OCI-LY1 (cell line): ENCODE data around the gene NAAA.

Experiments
- CTCF ChIP-seq: fragments of 200-600 bp; sonication (generic), shearing (Covaris generic); IDR thresholded peaks from 2 replicates; pipeline ENCODE4 v1.5.1; 2017; ENCODE audit warnings: mild to moderate bottlenecking, antibody characterized with exemption, low read length, moderate library complexity, mixed read lengths
- EZH2 ChIP-seq: fragments of 200-600 bp; sonication (generic), shearing (Covaris generic); IDR thresholded peaks from 2 replicates; pipeline ENCODE4 v1.8.0; 2017; ENCODE audit warnings: borderline replicate concordance, mixed run types, mild to moderate bottlenecking, antibody characterized with exemption, low read length, moderate library complexity, mixed read lengths

GRCh38 chr4:75953509-75953908 lies 12.7 kb upstream of the NAAA start:
- TF ChIP-seq CTCF, result no peak
- no peak for TF ChIP-seq EZH2
